ENCODE measurements around the gene COPS7B.

The COPS7B gene

DNA sequence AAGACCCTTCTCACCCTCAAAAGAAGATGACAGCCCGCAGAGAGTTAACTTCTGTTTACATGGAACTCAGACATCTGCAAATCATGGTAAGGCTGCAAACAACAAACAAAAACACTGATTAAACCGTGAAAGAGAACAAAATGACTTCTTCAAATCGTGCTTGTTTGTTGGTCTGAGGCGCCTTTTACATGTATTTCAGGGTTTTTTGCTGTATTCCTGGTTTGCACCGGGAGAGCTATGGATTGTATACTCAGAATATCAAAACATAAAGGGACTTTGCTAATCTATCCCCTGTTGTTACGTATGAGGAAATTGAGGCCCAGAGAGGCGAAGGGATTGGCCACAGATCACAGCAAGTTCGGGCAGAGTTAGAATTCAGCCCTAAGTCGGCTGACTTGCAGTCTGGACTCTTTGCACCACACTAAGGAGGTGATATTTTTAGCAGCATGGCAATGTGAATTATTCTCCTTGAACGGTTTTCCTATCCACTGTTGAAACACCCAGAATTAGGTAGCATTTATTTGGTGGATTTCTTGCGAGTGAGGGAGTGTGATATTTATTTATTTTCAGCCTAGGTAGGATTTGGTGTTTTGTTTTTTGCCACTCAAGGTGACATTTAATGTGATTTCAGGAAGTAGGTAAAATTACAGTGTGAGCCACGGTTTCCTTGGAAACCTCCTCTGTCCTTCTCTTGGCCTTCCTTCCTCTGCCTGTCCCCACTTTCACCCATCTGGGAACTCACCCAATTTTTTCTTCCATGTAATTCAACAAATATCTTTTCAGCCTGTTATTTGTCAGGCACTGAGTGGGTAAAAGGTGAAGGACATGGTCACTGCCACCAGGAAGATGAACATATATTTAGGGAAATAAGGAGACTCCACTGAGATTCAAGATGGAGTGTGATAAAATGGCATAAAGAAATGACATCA lies 4.2 kb upstream of the COPS7B start:
- H3K27me3 ChIP-seq (replicated peaks; ENCODE audit: control insufficient read depth, insufficient read depth, low read length) = no peaks in the 10 kb centered on the region
- H3K36me3 ChIP-seq (ENCODE audit: control insufficient read depth, insufficient read depth, low read length) = no peaks in the 10 kb centered on the region
- no peak for DNase-seq (ENCODE audit: extremely low read depth, insufficient read length)
- H3K4me3 ChIP-seq (replicated peaks; ENCODE audit: low read depth, low read length) = peak overlapping the region; percentile 86
- TF ChIP-seq, protein P1, sequence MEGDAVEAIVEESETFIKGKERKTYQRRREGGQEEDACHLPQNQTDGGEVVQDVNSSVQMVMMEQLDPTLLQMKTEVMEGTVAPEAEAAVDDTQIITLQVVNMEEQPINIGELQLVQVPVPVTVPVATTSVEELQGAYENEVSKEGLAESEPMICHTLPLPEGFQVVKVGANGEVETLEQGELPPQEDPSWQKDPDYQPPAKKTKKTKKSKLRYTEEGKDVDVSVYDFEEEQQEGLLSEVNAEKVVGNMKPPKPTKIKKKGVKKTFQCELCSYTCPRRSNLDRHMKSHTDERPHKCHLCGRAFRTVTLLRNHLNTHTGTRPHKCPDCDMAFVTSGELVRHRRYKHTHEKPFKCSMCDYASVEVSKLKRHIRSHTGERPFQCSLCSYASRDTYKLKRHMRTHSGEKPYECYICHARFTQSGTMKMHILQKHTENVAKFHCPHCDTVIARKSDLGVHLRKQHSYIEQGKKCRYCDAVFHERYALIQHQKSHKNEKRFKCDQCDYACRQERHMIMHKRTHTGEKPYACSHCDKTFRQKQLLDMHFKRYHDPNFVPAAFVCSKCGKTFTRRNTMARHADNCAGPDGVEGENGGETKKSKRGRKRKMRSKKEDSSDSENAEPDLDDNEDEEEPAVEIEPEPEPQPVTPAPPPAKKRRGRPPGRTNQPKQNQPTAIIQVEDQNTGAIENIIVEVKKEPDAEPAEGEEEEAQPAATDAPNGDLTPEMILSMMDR (IDR thresholded peaks at IDR 0.05; ENCODE audit: insufficient read depth, low read length, poor library complexity, severe bottlenecking) = no peak

DNA sequence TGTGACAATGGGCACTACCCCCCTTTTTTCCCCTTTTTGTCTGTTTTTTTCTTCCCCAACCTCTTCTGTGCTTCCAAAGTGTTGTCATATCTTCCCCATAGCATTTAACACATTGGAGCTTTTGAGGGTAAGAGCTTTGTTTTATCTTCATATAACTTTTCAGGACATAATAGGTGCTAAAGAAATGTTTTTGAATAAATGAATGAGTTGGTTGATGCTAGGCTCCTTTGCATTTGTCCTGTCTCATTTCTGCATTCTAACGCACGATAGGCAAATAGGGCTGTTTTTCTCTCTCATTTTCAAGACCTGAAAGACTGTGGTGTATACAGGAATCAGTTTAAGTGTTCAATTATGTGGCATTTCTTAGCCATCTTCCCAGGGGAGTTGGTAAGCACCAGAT lies 832 bp upstream of the COPS7B start:
- Histone ChIP-seq H3K36me3 (ENCODE audit: control insufficient read depth, insufficient read depth, low read length) (peaks cover 2% of the 10 kb centered on the region), H3K4me3 (replicated peaks; ENCODE audit: low read depth, low read length) (peak overlapping the region; percentile 96), H3K27me3 (replicated peaks; ENCODE audit: control insufficient read depth, insufficient read depth, low read length) (no peaks in the 10 kb centered on the region)
- TF ChIP-seq, protein P1 (IDR thresholded peaks at IDR 0.05; ENCODE audit: insufficient read depth, low read length, poor library complexity, severe bottlenecking) = no peak
- DNase-seq (ENCODE audit: extremely low read depth, insufficient read length) = no peak

DNA sequence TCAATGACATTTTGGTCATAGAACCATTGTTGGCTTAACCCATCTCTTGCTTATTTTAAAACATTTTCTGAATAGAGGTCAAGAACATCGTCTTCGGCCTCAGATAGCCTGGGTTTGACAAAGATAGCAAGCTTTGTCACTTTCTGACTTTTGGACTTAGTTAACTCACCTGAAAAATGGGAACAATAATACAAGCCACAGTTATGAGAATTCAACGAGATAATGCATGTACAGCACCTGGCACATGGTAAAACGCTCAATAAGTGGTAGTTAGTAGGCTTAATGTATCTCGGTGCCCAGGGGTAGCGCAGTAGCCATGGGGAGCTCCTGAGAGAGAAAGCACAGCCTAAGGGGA lies 446 bp upstream of the COPS7B start:
- Histone ChIP-seq H3K27me3 (replicated peaks; ENCODE audit: control insufficient read depth, insufficient read depth, low read length) (no peaks in the 10 kb centered on the region), H3K4me3 (replicated peaks; ENCODE audit: low read depth, low read length) (peak overlapping the region; percentile 96), H3K36me3 (ENCODE audit: control insufficient read depth, insufficient read depth, low read length) (peaks cover 2% of the 10 kb centered on the region)
- TF ChIP-seq, protein P1 (IDR thresholded peaks at IDR 0.05; ENCODE audit: insufficient read depth, low read length, poor library complexity, severe bottlenecking) = no peak
- no peak for DNase-seq (ENCODE audit: extremely low read depth, insufficient read length)

DNA sequence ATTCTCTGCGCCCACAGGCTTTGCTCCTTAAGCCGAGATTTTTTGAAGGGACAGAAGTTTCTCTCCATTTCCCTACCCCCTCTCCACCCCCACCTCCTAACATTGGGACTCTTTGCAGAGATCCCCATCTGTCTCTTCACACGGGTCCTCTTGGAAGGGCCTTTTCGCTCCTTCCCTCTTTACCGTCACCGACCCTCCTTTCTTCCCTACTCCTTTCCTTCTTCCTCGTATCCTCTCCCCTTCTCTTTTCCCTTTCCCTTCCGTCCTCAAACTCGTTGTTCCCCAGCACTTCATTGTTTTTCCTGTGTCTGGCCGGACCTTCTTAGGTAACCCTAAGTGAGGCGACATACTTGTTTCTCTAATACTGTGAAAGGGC lies 660 bp downstream of the COPS7B start:
- H3K27me3 ChIP-seq (replicated peaks; ENCODE audit: control insufficient read depth, insufficient read depth, low read length) = no peaks in the 10 kb centered on the region
- DNase-seq (ENCODE audit: extremely low read depth, insufficient read length) = no peak
- TF ChIP-seq, protein P1 (IDR thresholded peaks at IDR 0.05; ENCODE audit: insufficient read depth, low read length, poor library complexity, severe bottlenecking) = no peak
- peaks cover 2% of the 10 kb centered on the region for H3K36me3 ChIP-seq (ENCODE audit: control insufficient read depth, insufficient read depth, low read length)
- peak overlapping the region; percentile 96 for H3K4me3 ChIP-seq (replicated peaks; ENCODE audit: low read depth, low read length)

DNA sequence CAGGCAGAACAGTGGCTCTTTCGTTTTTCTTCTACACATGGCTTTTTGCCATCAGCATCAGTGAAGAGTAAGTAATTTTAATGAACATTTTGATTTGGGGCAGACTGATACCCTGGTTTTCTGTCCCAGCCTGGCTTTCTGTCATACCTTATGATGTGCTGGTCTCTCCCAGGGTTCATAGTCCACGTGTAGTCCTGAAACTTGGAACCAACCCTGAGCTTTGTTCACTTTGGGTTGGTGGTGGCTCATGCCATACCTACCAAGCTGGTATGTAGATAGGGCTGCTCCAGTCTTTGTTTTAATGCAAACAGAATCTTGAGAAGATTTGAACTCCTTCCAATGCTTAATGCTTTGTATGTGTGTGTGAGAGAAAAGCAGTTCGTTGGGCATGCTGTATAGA lies 4.9 kb downstream of the COPS7B start:
- no peak for DNase-seq (ENCODE audit: extremely low read depth, insufficient read length)
- peaks cover 11% of the 10 kb centered on the region for H3K36me3 ChIP-seq (ENCODE audit: control insufficient read depth, insufficient read depth, low read length)
- TF ChIP-seq, protein P1 (IDR thresholded peaks at IDR 0.05; ENCODE audit: insufficient read depth, low read length, poor library complexity, severe bottlenecking) = no peak
- no peaks in the 10 kb centered on the region for H3K27me3 ChIP-seq (replicated peaks; ENCODE audit: control insufficient read depth, insufficient read depth, low read length)
- no peak overlapping the region for H3K4me3 ChIP-seq (replicated peaks; ENCODE audit: low read depth, low read length)
